PC-9 (cell line): Measurements from ENCODE around the gene RBFOX1. TPM values are rescaled to one million over a fixed set of nuclear protein-coding genes. Genes with fewer than 3 reads are reported as not detected.

Experiments used
- BruUV-seq: library from RNA; stranded (reverse); fragments of 400-500 nt; replicated peaks from 2 replicates; lab custom pipeline; 2021; lab: Mats Ljungman, UMichigan
- CTCF ChIA-PET: fragments of 300-600 bp; sonication (Branson Sonifier 250); formaldehyde crosslinking; loops from one replicate; lab custom pipeline; 2022; ENCODE audit warnings: antibody characterized with exemption; lab: Charles Lee
- POLR2A ChIA-PET: fragments of 300-600 bp; sonication (Branson Sonifier 250); formaldehyde crosslinking; loops from one replicate; lab custom pipeline; 2022; ENCODE audit warnings: antibody characterized with exemption; ENCODE audit not compliant: unreplicated experiment; lab: Charles Lee
- DNase-seq, 2 experiments: peaks; one replicate each; pipeline versions ENCODE4 v3.0.0 to v3.0.0-alpha.2; 2015 to 2022; ENCODE audit warnings: mixed read lengths in 1 of 2
- H2AFZ ChIP-seq: fragments of 200-600 bp; sonication (generic); 2 replicates; pipeline ENCODE4 v1.8.1; 2017; ENCODE audit warnings: antibody characterized with exemption
- H3F3A ChIP-seq: fragments of 200-600 bp; sonication (generic); 2 replicates; pipeline ENCODE4 v1.8.1; 2017; ENCODE audit warnings: antibody characterized with exemption, mild to moderate bottlenecking, low read depth; ENCODE audit not compliant: insufficient read depth
- H3K27ac ChIP-seq: fragments of 200-600 bp; sonication (generic); 2 replicates; pipeline ENCODE4 v1.6.1; 2016; ENCODE audit warnings: mixed run types
- H3K27me3 ChIP-seq: fragments of 200-600 bp; sonication (generic); 2 replicates; pipeline ENCODE4 v1.6.1; 2016; ENCODE audit warnings: low read depth, mixed run types; ENCODE audit not compliant: insufficient read depth
- H3K36me3 ChIP-seq: fragments of 200-600 bp; sonication (generic); 2 replicates; pipeline ENCODE4 v1.6.1; 2016; ENCODE audit warnings: low read depth, mixed run types
- H3K4me1 ChIP-seq: fragments of 200-600 bp; sonication (generic); replicated peaks from 2 replicates; pipeline ENCODE4 v1.6.1; 2016; ENCODE audit warnings: mixed run types; ENCODE audit not compliant: insufficient read depth
- H3K4me2 ChIP-seq: fragments of 200-600 bp; sonication (generic); 2 replicates; pipeline ENCODE4 v1.6.1; 2017; ENCODE audit warnings: mixed run types
- H3K4me3 ChIP-seq: fragments of 200-600 bp; sonication (generic); 2 replicates; pipeline ENCODE4 v1.6.1; 2016; ENCODE audit warnings: mixed run types
- H3K79me2 ChIP-seq: fragments of 200-600 bp; sonication (generic); 2 replicates; pipeline ENCODE4 v1.6.1; 2017; ENCODE audit warnings: low read depth, mixed run types
- H3K9me2 ChIP-seq: fragments of 200-600 bp; sonication (generic); 2 replicates; pipeline ENCODE4 v1.8.1; 2017; ENCODE audit warnings: mild to moderate bottlenecking; ENCODE audit not compliant: insufficient read depth
- H3K9me3 ChIP-seq: fragments of 200-600 bp; sonication (generic); 2 replicates; pipeline ENCODE4 v1.8.1; 2016; ENCODE audit warnings: low read depth; ENCODE audit not compliant: insufficient read depth
- H4K20me1 ChIP-seq: fragments of 200-600 bp; sonication (generic); 2 replicates; pipeline ENCODE4 v1.8.1; 2017; ENCODE audit not compliant: insufficient read depth
- EZH2 ChIP-seq: fragments of 200-600 bp; sonication (generic); IDR thresholded peaks from 2 replicates; pipeline ENCODE4 v1.8.0; 2017; ENCODE audit warnings: antibody characterized with exemption, low read depth
- intact Hi-C: fragments of 100-400 bp; cut with micrococcal nuclease; formaldehyde crosslinking; loops from one replicate; pipeline ENCODE4 v1.10.0; 2022; ENCODE audit not compliant: unreplicated experiment
- total RNA-seq: library from RNA; stranded (reverse); gene quantifications from 2 replicates; pipeline ENCODE4 v1.2.3, GENCODE V29; 2021
- TF ChIP-seq, protein P1 (sequence below): fragments of 200-600 bp; sonication (generic); conservative IDR thresholded peaks from 2 replicates; pipeline ENCODE4 v1.6.1; 2017; ENCODE audit warnings: mixed run types, antibody characterized with exemption, mild to moderate bottlenecking, moderate library complexity

Gene RBFOX1
- total RNA-seq, 1 experiment from 2014 or later: not detected

DNA sequence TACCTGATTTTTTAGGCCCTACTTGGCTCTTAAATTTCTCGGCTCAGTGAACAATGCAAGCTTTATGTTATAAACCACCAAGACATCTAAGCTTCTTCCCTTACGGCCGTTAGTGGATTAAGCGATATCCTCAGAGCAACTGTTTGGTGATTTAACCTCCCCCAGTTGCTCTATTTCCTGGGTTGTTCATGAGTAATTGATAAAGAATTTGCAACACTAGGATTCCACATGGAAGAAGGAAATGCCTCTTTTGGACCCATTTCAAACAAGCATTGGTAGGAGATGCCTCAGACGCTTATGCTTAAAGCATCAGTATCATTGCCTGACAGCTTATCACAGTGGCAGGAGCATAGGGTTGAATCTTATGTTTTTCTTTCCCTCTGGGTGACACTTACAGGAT lies 65.3 kb downstream of the RBFOX1 start:
- no peak overlapping the region for H3K4me3 ChIP-seq
- no peak overlapping the region for H3K4me2 ChIP-seq
- no peak overlapping the region for H3K27ac ChIP-seq
- H3K79me2 ChIP-seq: no peaks in the 10 kb centered on the region
- no peaks in the 10 kb centered on the region for H3K36me3 ChIP-seq
- H4K20me1 ChIP-seq: no peaks in the 10 kb centered on the region
- H3K9me3 ChIP-seq: no peaks in the 10 kb centered on the region
- no peak overlapping the region for H2AFZ ChIP-seq
- H3K9me2 ChIP-seq: no peaks in the 10 kb centered on the region
- peaks cover 15% of the 10 kb centered on the region for H3K27me3 ChIP-seq
- ChIA-PET POLR2A (no interaction called here), CTCF (no interaction called here)
- H3F3A ChIP-seq: no peaks in the 10 kb centered on the region
- TF ChIP-seq EZH2: no peak
- TF ChIP-seq, protein P1, sequence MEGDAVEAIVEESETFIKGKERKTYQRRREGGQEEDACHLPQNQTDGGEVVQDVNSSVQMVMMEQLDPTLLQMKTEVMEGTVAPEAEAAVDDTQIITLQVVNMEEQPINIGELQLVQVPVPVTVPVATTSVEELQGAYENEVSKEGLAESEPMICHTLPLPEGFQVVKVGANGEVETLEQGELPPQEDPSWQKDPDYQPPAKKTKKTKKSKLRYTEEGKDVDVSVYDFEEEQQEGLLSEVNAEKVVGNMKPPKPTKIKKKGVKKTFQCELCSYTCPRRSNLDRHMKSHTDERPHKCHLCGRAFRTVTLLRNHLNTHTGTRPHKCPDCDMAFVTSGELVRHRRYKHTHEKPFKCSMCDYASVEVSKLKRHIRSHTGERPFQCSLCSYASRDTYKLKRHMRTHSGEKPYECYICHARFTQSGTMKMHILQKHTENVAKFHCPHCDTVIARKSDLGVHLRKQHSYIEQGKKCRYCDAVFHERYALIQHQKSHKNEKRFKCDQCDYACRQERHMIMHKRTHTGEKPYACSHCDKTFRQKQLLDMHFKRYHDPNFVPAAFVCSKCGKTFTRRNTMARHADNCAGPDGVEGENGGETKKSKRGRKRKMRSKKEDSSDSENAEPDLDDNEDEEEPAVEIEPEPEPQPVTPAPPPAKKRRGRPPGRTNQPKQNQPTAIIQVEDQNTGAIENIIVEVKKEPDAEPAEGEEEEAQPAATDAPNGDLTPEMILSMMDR: no peak
- BruUV-seq: no TSS peak
- no peak for DNase-seq
- H3K4me1 ChIP-seq: no peaks in the 10 kb centered on the region
- intact Hi-C loops: no loop called here

DNA sequence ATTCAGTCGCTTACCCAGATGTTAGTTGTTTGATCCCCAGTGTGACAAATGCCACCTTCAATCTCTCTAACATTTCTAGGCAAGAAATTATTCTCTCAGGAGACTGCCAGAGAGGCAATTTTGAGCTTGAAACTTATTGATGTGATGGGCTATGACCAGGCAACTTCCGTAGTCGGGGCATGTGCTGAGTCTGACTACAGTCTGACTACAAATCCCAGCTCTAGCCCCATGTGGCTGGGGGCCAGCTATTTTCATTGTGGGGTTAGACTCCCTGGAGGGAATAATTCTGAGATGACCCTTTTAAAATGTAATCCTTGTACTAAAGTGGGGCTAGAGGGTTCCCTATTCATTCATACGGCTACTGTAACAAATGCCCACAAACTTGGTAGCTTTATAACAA lies 65.9 kb downstream of the RBFOX1 start:
- POLR2A ChIA-PET: no interaction called here
- H3K9me3 ChIP-seq: no peaks in the 10 kb centered on the region
- TF ChIP-seq, protein P1: no peak
- TF ChIP-seq EZH2: no peak
- no TSS peak for BruUV-seq
- peaks cover 15% of the 10 kb centered on the region for H3K27me3 ChIP-seq
- no peaks in the 10 kb centered on the region for H3F3A ChIP-seq
- no peaks in the 10 kb centered on the region for H3K79me2 ChIP-seq
- CTCF ChIA-PET: no interaction called here
- H3K9me2 ChIP-seq: no peaks in the 10 kb centered on the region
- H4K20me1 ChIP-seq: no peaks in the 10 kb centered on the region
- H3K36me3 ChIP-seq: no peaks in the 10 kb centered on the region
- H3K4me3 ChIP-seq: no peak overlapping the region
- H3K27ac ChIP-seq: no peak overlapping the region
- intact Hi-C loops: no loop called here
- DNase-seq: no peak
- H2AFZ ChIP-seq: no peak overlapping the region
- no peak overlapping the region for H3K4me2 ChIP-seq
- no peaks in the 10 kb centered on the region for H3K4me1 ChIP-seq

DNA sequence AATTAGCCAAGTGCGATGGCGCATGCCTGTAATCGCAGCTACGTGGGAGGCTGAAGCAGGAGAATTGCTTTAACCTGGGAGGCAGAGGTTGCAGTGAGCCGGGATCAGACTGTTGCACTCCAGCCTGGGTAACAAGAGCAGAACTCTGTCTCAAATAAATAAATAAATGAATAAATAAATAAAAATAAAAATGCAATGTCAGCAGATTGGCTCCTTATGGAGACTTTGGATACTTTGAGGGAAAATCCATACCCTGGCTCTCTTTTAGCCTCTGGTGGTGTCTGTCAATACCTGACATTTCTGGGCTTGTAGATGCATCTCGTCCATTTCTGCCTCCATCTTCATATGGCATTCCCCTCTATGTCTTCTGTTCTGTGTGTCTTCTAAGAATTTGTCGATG lies 66.7 kb downstream of the RBFOX1 start:
- no peaks in the 10 kb centered on the region for H3F3A ChIP-seq
- no peak for DNase-seq
- peaks cover 17% of the 10 kb centered on the region for H3K27me3 ChIP-seq
- no peaks in the 10 kb centered on the region for H3K79me2 ChIP-seq
- H3K4me1 ChIP-seq: no peaks in the 10 kb centered on the region
- no peak overlapping the region for H2AFZ ChIP-seq
- no peak for TF ChIP-seq EZH2
- TF ChIP-seq, protein P1: no peak
- H3K36me3 ChIP-seq: no peaks in the 10 kb centered on the region
- intact Hi-C loops: no loop called here
- H3K4me2 ChIP-seq: no peak overlapping the region
- no peaks in the 10 kb centered on the region for H4K20me1 ChIP-seq
- CTCF ChIA-PET: no interaction called here
- POLR2A ChIA-PET: no interaction called here
- H3K9me3 ChIP-seq: no peaks in the 10 kb centered on the region
- BruUV-seq: no TSS peak
- H3K9me2 ChIP-seq: no peaks in the 10 kb centered on the region
- H3K27ac ChIP-seq: no peak overlapping the region
- H3K4me3 ChIP-seq: no peak overlapping the region
